GM12878 (cell line): ENCODE measurements around the gene ADGB. TPM values are rescaled to one million over a fixed set of nuclear protein-coding genes. Genes with fewer than 3 reads are reported as not detected.

Experiments used
- ATAC-seq: fragments of 200-7000 bp; cut with Tn5 transposase; 3 replicates; pipeline ENCODE4 v1.9.1; 2020; ENCODE audit warnings: mild to moderate bottlenecking, moderate library complexity
- BruUV-seq: library from RNA; stranded (reverse); fragments of 400-500 nt; replicated peaks from 2 replicates; lab custom pipeline; 2021; lab: Mats Ljungman, UMichigan
- CTCF ChIA-PET: fragments of 300-600 bp; sonication (Branson Sonifier 250); formaldehyde crosslinking; extraction: SDS; loops from one replicate; lab custom pipeline; 2021; ENCODE audit warnings: inconsistent platforms; lab: Yijun Ruan, JAX
- POLR2A ChIA-PET: fragments of 350-600 bp; formaldehyde crosslinking; extraction: SDS; loops from one replicate; lab custom pipeline; 2021; ENCODE audit warnings: inconsistent platforms; lab: Charles Lee
- RAD21 ChIA-PET: fragments of 300-600 bp; sonication (Branson Sonifier 250); formaldehyde crosslinking; loops from one replicate; lab custom pipeline; 2023; ENCODE audit warnings: antibody characterized with exemption; ENCODE audit not compliant: unreplicated experiment; lab: Charles Lee
- SMC1A ChIA-PET: fragments of 300-600 bp; sonication (Branson Sonifier 250); formaldehyde crosslinking; loops from one replicate; lab custom pipeline; 2023; ENCODE audit not compliant: unreplicated experiment, uncharacterized antibody; lab: Charles Lee
- DNase-seq: peaks from one replicate; pipeline ENCODE4 v3.0.0-alpha.2; 2011; ENCODE audit warnings: low read depth, low spot score
- FAIRE-seq: peaks from 3 replicates; lab custom pipeline; 2011; peaks lifted over from hg19 to GRCh38; lab: Jason Lieb, UNC
- H2AFZ ChIP-seq: 2 replicates; pipeline ENCODE4 v1.6.0; 2011; ENCODE audit warnings: low read depth, low read length, control low read depth; ENCODE audit not compliant: control insufficient read depth
- H3K27ac ChIP-seq: 2 replicates; pipeline ENCODE4 v1.5.1; 2011; ENCODE audit warnings: control low read depth; ENCODE audit not compliant: control insufficient read depth, insufficient read depth
- H3K27me3 ChIP-seq, 2 experiments: replicated peaks in 1 of 2; 2 replicates each; pipeline versions ENCODE4 v1.6.0 to v1.6.1; 2011; ENCODE audit warnings: low read length in 1 of 2; ENCODE audit not compliant: control insufficient read depth in 2 of 2, insufficient read depth in 2 of 2
- H3K36me3 ChIP-seq, 2 experiments: 2 replicates each; pipeline ENCODE4 v1.5.1; 2011; ENCODE audit warnings: low read length in 1 of 2; ENCODE audit not compliant: control insufficient read depth in 2 of 2, insufficient read depth in 2 of 2
- H3K4me1 ChIP-seq: 2 replicates; pipeline ENCODE4 v1.6.1; 2011; ENCODE audit warnings: mild to moderate bottlenecking, low read length, moderate library complexity, mixed read lengths; ENCODE audit not compliant: control insufficient read depth, insufficient read depth
- H3K4me2 ChIP-seq: 2 replicates; pipeline ENCODE4 v1.6.0; 2011; ENCODE audit warnings: control low read depth; ENCODE audit not compliant: control insufficient read depth, insufficient read depth
- H3K4me3 ChIP-seq: fragments of 200-600 bp; sonication (generic); 2 replicates; pipeline ENCODE4 v1.5.1; 2016
- H3K79me2 ChIP-seq: 2 replicates; pipeline ENCODE4 v1.6.0; 2011; ENCODE audit warnings: low read length; ENCODE audit not compliant: control insufficient read depth, insufficient read depth
- H3K9ac ChIP-seq: 2 replicates; pipeline ENCODE4 v1.8.0; 2011; ENCODE audit warnings: low read length, control low read depth, mixed read lengths; ENCODE audit not compliant: control insufficient read depth, insufficient read depth
- H3K9me3 ChIP-seq: replicated peaks from 3 replicates; pipeline ENCODE4 v1.5.1; 2011; ENCODE audit warnings: mild to moderate bottlenecking, low read length; ENCODE audit not compliant: control insufficient read depth, insufficient read depth
- H4K20me1 ChIP-seq: 2 replicates; pipeline ENCODE4 v1.6.0; 2011; ENCODE audit not compliant: control insufficient read depth, insufficient read depth
- BRCA1 ChIP-seq: IDR thresholded peaks from 2 replicates; pipeline ENCODE4 v1.6.1; 2011; ENCODE audit warnings: low read depth, low read length, improper control_type of control experiment
- CHD4 ChIP-seq: fragments of 200-600 bp; sonication (generic); IDR thresholded peaks from 2 replicates; pipeline ENCODE4 v1.6.1; 2016; ENCODE audit warnings: mild to moderate bottlenecking
- EP300 ChIP-seq, 2 experiments: fragments of 150-350 bp in 1 of 2; IDR thresholded peaks; 2 replicates each; pipeline ENCODE4 v1.6.1; 2011 to 2012; ENCODE audit warnings: low read depth in 2 of 2, low read length in 2 of 2, borderline replicate concordance in 1 of 2, improper control_type of control experiment in 1 of 2, inconsistent platforms in 1 of 2; ENCODE audit not compliant: control insufficient read depth in 1 of 2
- HDAC6 ChIP-seq: fragments of 200-600 bp; sonication (generic); IDR thresholded peaks from one replicate; pipeline ENCODE4 v1.8.0; 2017; ENCODE audit warnings: antibody characterized with exemption; ENCODE audit not compliant: unreplicated experiment
- IKZF1 ChIP-seq: fragments of 450-650 bp; conservative IDR thresholded peaks from 2 replicates; pipeline ENCODE4 v1.6.1; 2017; ENCODE audit warnings: antibody characterized with exemption, mild to moderate bottlenecking
- LARP7 ChIP-seq: fragments of 450-650 bp; IDR thresholded peaks from 2 replicates; pipeline ENCODE4 v1.6.1; 2017; ENCODE audit warnings: mild to moderate bottlenecking
- MTA2 ChIP-seq: fragments of 450-650 bp; IDR thresholded peaks from 2 replicates; pipeline ENCODE4 v1.6.1; 2016; ENCODE audit warnings: low read depth, mild to moderate bottlenecking, moderate library complexity
- MYB ChIP-seq: fragments of 150-350 bp; IDR thresholded peaks from 2 replicates; pipeline ENCODE4 v1.6.1; 2014; ENCODE audit warnings: mild to moderate bottlenecking, low read depth, low read length, borderline replicate concordance
- NRF1 ChIP-seq: conservative IDR thresholded peaks from 2 replicates; pipeline ENCODE4 v1.6.1; 2011; ENCODE audit warnings: mild to moderate bottlenecking, low read depth, low read length, improper control_type of control experiment
- PAX5 ChIP-seq: IDR thresholded peaks from 2 replicates; pipeline ENCODE4 v1.6.1; 2011; ENCODE audit warnings: low read depth, low read length, borderline replicate concordance
- SIN3A ChIP-seq: IDR thresholded peaks from 2 replicates; pipeline ENCODE4 v1.6.1; 2012; ENCODE audit warnings: low read depth, low read length, improper control_type of control experiment
- SREBF1 ChIP-seq: IDR thresholded peaks from 2 replicates; pipeline ENCODE4 v1.6.1; 2012; ENCODE audit warnings: mild to moderate bottlenecking, low read length
- SREBF2 ChIP-seq: IDR thresholded peaks from 2 replicates; pipeline ENCODE4 v1.6.1; 2012; ENCODE audit warnings: mild to moderate bottlenecking, low read length
- SRF ChIP-seq, 2 experiments: IDR thresholded peaks; 2 replicates each; pipeline ENCODE4 v1.6.1; 2011; ENCODE audit warnings: low read depth in 2 of 2, low read length in 2 of 2, mild to moderate bottlenecking in 1 of 2, moderate library complexity in 1 of 2
- TCF3 ChIP-seq: IDR thresholded peaks from 2 replicates; pipeline ENCODE4 v1.6.1; 2012; ENCODE audit warnings: low read depth, mild to moderate bottlenecking, low read length, borderline replicate concordance; ENCODE audit not compliant: insufficient read depth
- WGBS: methylation state at CpG from one replicate; pipeline ENCODE4 v1.1.6; 2016; ENCODE audit warnings: low lambda C conversion rate; ENCODE audit not compliant: insufficient replicate concordance, insufficient coverage; ENCODE audit errors: missing lambda C conversion rate; 5-methylcytosine and 5-hydroxymethylcytosine counted together
- in situ Hi-C: fragments of 300-500 bp; cut with MboI; formaldehyde crosslinking; loops from 9 replicates; pipeline ENCODE4 v1.14.3; 2018; ENCODE audit warnings: mixed read lengths
- intact Hi-C: fragments of 100-400 bp; cut with micrococcal nuclease; formaldehyde crosslinking; loops from one replicate; pipeline ENCODE4 v1.14.2; 2022; ENCODE audit not compliant: unreplicated experiment
- polyA plus RNA-seq, 11 experiments: library from polyadenylated mRNA; depleted of rRNA in 4 of 11; unstranded in 6 of 11; stranded (reverse) in 5 of 11; fragments of >200 nt; fragmentation: Nextera tagmentation in 4 of 11; fragmentation: Illumina TruSeq in 1 of 11; extraction: Ambion mirVana in 4 of 11; extraction: Trizol in 1 of 11; gene quantifications; 1 replicate in 1 of 11; 2 replicates in 10 of 11; pipeline versions ENCODE4 v1.2.1 to v1.2.3, GENCODE V29; 2011 to 2016; ENCODE audit warnings: inconsistent platforms in 2 of 11, missing spikeins in 2 of 11, low read depth in 1 of 11
- total RNA-seq, 4 experiments: library from RNA; depleted of rRNA in 3 of 4; stranded (reverse); fragments of >200 nt in 3 of 4; fragmentation: Illumina TruSeq in 1 of 4; extraction: Trizol in 1 of 4; gene quantifications; 2 replicates each; pipeline versions ENCODE4 v1.2.1 to v1.2.3, GENCODE V29; 2013 to 2021
- TF ChIP-seq, protein P1 (sequence below): fragments of 450-650 bp; IDR thresholded peaks from 2 replicates; pipeline ENCODE4 v1.6.1; 2017; ENCODE audit warnings: borderline replicate concordance
- TF ChIP-seq, protein P2 (sequence below): fragments of 450-650 bp; IDR thresholded peaks from 2 replicates; pipeline ENCODE4 v1.6.1; 2017; ENCODE audit warnings: mild to moderate bottlenecking, low read depth, inconsistent platforms; ENCODE audit not compliant: poor library complexity, severe bottlenecking
- TF ChIP-seq, protein P3 (sequence below): IDR thresholded peaks from 2 replicates; pipeline ENCODE4 v1.6.1; 2011; ENCODE audit warnings: low read depth, mild to moderate bottlenecking, low read length, moderate library complexity, borderline replicate concordance; ENCODE audit errors: extremely low read depth

The ADGB gene
- total and polyA plus RNA-seq, 10 of the 15 experiments (the other 5 are each of a cell fraction or from before 2014, with no cell fraction given), result not detected

DNA sequence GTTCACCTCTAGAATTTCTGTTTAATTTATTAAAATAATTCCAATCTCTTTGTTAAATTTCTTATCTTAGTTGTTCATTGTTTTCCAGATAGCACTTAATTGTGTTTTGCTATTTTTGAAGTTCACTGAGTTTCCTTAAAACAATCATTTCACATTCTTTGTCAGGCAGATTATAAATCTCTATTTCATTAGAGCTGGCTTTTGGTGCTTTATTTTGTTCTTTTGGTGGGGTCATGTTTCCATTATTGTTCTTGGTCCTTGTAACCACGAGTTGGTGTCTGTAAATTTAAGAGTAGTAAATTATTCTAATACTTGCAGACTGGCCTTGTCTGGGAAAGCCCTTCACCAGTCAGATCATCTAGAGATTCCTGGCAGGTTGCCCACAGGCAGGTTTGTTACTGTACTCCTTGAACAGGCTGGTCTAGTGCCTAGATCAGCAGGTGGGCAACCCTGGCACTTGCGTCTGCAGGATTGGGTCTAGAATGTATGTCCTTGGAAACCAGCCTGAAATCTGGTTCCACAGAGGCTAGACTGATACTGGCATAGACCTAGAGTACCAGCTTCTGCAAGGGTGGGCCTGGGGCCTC is 110.4 kb downstream of the ADGB start:
- no peak overlapping the region for H3K9ac ChIP-seq
- in situ Hi-C loops (loop anchor here (10.0 kb wide), 1 partner anchor 774 kb away; no protein-coding TSS in a partner anchor), intact Hi-C loops (no loop called here)
- no peaks in the 10 kb centered on the region for H3K9me3 ChIP-seq
- H3K36me3 ChIP-seq, result no peaks in the 10 kb centered on the region
- ChIA-PET RAD21 (no interaction called here), POLR2A (no interaction called here), SMC1A (no interaction called here), CTCF (no interaction called here)
- no peak overlapping the region for H2AFZ ChIP-seq
- 48% methylated on average over 2 of the region's 2 CpGs for WGBS
- no peak overlapping the region for H3K4me2 ChIP-seq
- no peak overlapping the region for H3K4me3 ChIP-seq
- FAIRE-seq (no peak), DNase-seq (no peak), ATAC-seq (no peak)
- H3K27ac ChIP-seq, result no peak overlapping the region
- H4K20me1 ChIP-seq, result no peaks in the 10 kb centered on the region
- TF ChIP-seq IKZF1, result no peak
- no peak for TF ChIP-seq SIN3A
- TF ChIP-seq EP300 (IDR thresholded peaks at IDR 0.05; ENCODE audit: borderline replicate concordance in 1 of 2, control insufficient read depth in 1 of 2, low read depth in 2 of 2, low read length in 2 of 2), result no peak
- no peak for TF ChIP-seq MYB
- TF ChIP-seq TCF3, result no peak
- TF ChIP-seq, protein P1, sequence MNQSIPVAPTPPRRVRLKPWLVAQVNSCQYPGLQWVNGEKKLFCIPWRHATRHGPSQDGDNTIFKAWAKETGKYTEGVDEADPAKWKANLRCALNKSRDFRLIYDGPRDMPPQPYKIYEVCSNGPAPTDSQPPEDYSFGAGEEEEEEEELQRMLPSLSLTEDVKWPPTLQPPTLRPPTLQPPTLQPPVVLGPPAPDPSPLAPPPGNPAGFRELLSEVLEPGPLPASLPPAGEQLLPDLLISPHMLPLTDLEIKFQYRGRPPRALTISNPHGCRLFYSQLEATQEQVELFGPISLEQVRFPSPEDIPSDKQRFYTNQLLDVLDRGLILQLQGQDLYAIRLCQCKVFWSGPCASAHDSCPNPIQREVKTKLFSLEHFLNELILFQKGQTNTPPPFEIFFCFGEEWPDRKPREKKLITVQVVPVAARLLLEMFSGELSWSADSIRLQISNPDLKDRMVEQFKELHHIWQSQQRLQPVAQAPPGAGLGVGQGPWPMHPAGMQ, result no peak
- TF ChIP-seq PAX5, result no peak
- no peak for TF ChIP-seq HDAC6
- TF ChIP-seq, protein P2, sequence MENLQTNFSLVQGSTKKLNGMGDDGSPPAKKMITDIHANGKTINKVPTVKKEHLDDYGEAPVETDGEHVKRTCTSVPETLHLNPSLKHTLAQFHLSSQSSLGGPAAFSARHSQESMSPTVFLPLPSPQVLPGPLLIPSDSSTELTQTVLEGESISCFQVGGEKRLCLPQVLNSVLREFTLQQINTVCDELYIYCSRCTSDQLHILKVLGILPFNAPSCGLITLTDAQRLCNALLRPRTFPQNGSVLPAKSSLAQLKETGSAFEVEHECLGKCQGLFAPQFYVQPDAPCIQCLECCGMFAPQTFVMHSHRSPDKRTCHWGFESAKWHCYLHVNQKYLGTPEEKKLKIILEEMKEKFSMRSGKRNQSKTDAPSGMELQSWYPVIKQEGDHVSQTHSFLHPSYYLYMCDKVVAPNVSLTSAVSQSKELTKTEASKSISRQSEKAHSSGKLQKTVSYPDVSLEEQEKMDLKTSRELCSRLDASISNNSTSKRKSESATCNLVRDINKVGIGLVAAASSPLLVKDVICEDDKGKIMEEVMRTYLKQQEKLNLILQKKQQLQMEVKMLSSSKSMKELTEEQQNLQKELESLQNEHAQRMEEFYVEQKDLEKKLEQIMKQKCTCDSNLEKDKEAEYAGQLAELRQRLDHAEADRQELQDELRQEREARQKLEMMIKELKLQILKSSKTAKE, result no peak
- TF ChIP-seq SREBF2, result no peak
- no peak for TF ChIP-seq NRF1
- no peak for TF ChIP-seq MTA2
- TF ChIP-seq SRF (IDR thresholded peaks at IDR 0.05; ENCODE audit: low read depth in 2 of 2, low read length in 2 of 2), result no peak
- no peak for TF ChIP-seq SREBF1
- no peak for TF ChIP-seq LARP7
- TF ChIP-seq CHD4, result no peak
- TF ChIP-seq, protein P3, sequence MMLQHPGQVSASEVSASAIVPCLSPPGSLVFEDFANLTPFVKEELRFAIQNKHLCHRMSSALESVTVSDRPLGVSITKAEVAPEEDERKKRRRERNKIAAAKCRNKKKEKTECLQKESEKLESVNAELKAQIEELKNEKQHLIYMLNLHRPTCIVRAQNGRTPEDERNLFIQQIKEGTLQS, result no peak
- TF ChIP-seq BRCA1, result no peak
- H3K79me2 ChIP-seq, result no peaks in the 10 kb centered on the region
- H3K4me1 ChIP-seq, result no peaks in the 10 kb centered on the region
- no peaks in the 10 kb centered on the region for H3K27me3 ChIP-seq
- no TSS peak for BruUV-seq
